Body of pancreas (tissue), 4 donors: Measurements from ENCODE around the gene CHEK1. TPM values are rescaled to one million over a fixed set of nuclear protein-coding genes. Genes with fewer than 3 reads are reported as not detected.
A peak's percentile ranks its signal among the peaks of the same experiment; 100 is the strongest.
"Not testable (repeated sequence)": the region's sequence is repeated elsewhere in the genome, so short reads cannot be mapped to it uniquely, and the experiment has no call there.

ENCODE experiments used
- ATAC-seq: fragments of 150-250 bp; one replicate; pipeline ENCODE4 v1.9.1; 2016
- DNase-seq, 4 donors: peaks; one replicate each; pipeline ENCODE4 v3.0.0-alpha.2; 2019
- H3K27ac ChIP-seq, 4 donors: fragments of 200-600 bp; sonication (generic); 1 replicate in 3 of 4; 2 replicates in 1 of 4; pipeline versions ENCODE4 v1.5.1 to v1.6.1; 2016 to 2019; ENCODE audit warnings: mild to moderate bottlenecking in 1 of 4, mixed read lengths in 1 of 4, moderate library complexity in 1 of 4
- H3K27me3 ChIP-seq, 2 donors: fragments of 200-600 bp; sonication (generic); one replicate each; pipeline ENCODE4 v1.6.0; 2016; ENCODE audit warnings: mild to moderate bottlenecking in 1 of 2
- H3K36me3 ChIP-seq, 2 donors: fragments of 200-600 bp; sonication (generic); replicated peaks in 1 of 2; 2 replicates each; pipeline ENCODE4 v1.5.1; 2016; ENCODE audit warnings: low read depth in 2 of 2; ENCODE audit not compliant: insufficient read depth in 1 of 2
- H3K4me1 ChIP-seq: fragments of 200-600 bp; sonication (generic); one replicate; pipeline ENCODE4 v1.6.0; 2016
- H3K4me3 ChIP-seq, 2 donors: fragments of 200-600 bp; sonication (generic); 1 replicate in 1 of 2; 2 replicates in 1 of 2; pipeline ENCODE4 v1.5.1; 2016 to 2019
- H3K9me3 ChIP-seq, 3 donors: fragments of 200-600 bp; sonication (generic); 1 replicate in 2 of 3; 2 replicates in 1 of 3; pipeline ENCODE4 v1.5.1; 2016
- POLR2A ChIP-seq, 3 donors: fragments of 450-650 bp; IDR thresholded peaks; one replicate each; pipeline ENCODE4 v1.6.1; 2016; ENCODE audit warnings: antibody characterized with exemption in 3 of 3, mild to moderate bottlenecking in 2 of 3
- WGBS, 2 donors: methylation state at CpG; one replicate each; pipeline ENCODE4 v1.1.5; 2017; 5-methylcytosine and 5-hydroxymethylcytosine counted together
- intact Hi-C: fragments of 100-400 bp; cut with DNase I; formaldehyde crosslinking; loops from one replicate; pipeline ENCODE4 v1.15.1; 2023
- total RNA-seq, 2 donors: library from RNA; depleted of rRNA; stranded (reverse); fragments of >200 nt; gene quantifications; one replicate each; pipeline ENCODE4 v1.1.0, GENCODE V29; 2016
- TF ChIP-seq, protein P1 (sequence below), 7 experiments: fragments of 450-650 bp in 4 of 7; fragments of 200-600 bp in 3 of 7; sonication (generic) in 3 of 7; IDR thresholded peaks; one replicate each; pipeline ENCODE4 v1.5.1; 2016 to 2019; ENCODE audit warnings: antibody characterized with exemption in 7 of 7

CHEK1 gene
- total RNA-seq: 1 to 10 TPM in 1 of 2 donors, under 1 TPM in 1; 0.33 to 1.8 TPM

DNA sequence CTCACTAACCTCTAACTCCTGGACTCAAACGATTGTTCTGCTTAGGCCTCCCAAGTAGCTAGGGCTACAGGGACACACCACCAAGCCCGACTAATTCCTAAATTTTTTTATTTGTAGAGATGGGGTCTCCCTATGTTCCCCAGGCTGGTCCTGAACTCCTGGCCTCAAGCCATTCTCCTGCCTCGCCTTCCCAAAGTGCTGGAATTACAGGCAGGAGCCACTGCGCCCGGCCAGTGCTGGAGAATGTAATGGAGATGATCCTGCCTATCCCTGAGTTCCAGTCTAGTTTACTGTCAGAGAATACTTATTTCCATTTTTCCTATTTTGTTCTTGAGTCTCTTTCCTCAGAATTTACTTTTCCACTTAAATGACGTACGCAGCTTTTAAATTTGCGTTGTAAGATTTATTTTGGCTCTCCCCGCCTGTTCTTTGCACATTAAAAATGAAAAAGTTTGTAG is at the start of gene CHEK1:
Gene CHEK1 (plus strand): TSS at position 408 of the 458 bp plus-strand sequence. CDS start 1,606 bp downstream, outside the sequence.
- H3K4me3 ChIP-seq: peak within 1 kb of the TSS; percentile 11 to 53
- no peak for TF ChIP-seq POLR2A (IDR thresholded peaks at IDR 0.05)
- TF ChIP-seq, protein P1, sequence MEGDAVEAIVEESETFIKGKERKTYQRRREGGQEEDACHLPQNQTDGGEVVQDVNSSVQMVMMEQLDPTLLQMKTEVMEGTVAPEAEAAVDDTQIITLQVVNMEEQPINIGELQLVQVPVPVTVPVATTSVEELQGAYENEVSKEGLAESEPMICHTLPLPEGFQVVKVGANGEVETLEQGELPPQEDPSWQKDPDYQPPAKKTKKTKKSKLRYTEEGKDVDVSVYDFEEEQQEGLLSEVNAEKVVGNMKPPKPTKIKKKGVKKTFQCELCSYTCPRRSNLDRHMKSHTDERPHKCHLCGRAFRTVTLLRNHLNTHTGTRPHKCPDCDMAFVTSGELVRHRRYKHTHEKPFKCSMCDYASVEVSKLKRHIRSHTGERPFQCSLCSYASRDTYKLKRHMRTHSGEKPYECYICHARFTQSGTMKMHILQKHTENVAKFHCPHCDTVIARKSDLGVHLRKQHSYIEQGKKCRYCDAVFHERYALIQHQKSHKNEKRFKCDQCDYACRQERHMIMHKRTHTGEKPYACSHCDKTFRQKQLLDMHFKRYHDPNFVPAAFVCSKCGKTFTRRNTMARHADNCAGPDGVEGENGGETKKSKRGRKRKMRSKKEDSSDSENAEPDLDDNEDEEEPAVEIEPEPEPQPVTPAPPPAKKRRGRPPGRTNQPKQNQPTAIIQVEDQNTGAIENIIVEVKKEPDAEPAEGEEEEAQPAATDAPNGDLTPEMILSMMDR (IDR thresholded peaks at IDR 0.05): no peak
- H3K27me3 ChIP-seq: no peaks in the 10 kb centered on the region
- peaks cover 9 to 13% of the 10 kb centered on the region in 2 donors for H3K36me3 ChIP-seq
- H3K9me3 ChIP-seq: no peaks in the 10 kb centered on the region
- 47 to 53% methylated on average over 9 of the region's 9 CpGs for WGBS, 2 donors
- DNase-seq (peak in 2 of 4 donors; percentile 11 to 26), ATAC-seq (no peak)
- H3K27ac ChIP-seq: peak within 1 kb of the TSS; percentile 92 to 99 (median 96)
- intact Hi-C loops: loop anchor here (10.0 kb wide), 1 partner anchor 50 kb away; no protein-coding TSS in a partner anchor
- H3K4me1 ChIP-seq: peaks cover 16% of the 10 kb centered on the region

GRCh38 chr11:125577181-125577580 is 47.8 kb upstream of the CHEK1 start:
- peaks cover 19 to 56% of the 10 kb centered on the region in 2 donors for H3K36me3 ChIP-seq
- H3K27me3 ChIP-seq, ATAC-seq, DNase-seq, H3K4me3 ChIP-seq, H3K27ac ChIP-seq, H3K4me1 ChIP-seq, H3K9me3 ChIP-seq: not testable (repeated sequence)
- intact Hi-C loops: loop anchor here (10.0 kb wide), 1 partner anchor 48 kb away; the partner anchor contains the start of gene CHEK1
- 93 to 96% methylated on average over 13 to 14 of the region's 14 CpGs for WGBS, 2 donors

- ATAC-seq (no peak), DNase-seq (no peak)
- Histone ChIP-seq H3K4me1 (no peaks in the 10 kb centered on the region), H3K27me3 (no peaks in the 10 kb centered on the region), H3K27ac (no peak overlapping the region), H3K36me3 (peaks cover 27 to 67% of the 10 kb centered on the region in 2 donors), H3K9me3 (no peaks in the 10 kb centered on the region), H3K4me3 (no peak overlapping the region)
- TF ChIP-seq, protein P1 (IDR thresholded peaks at IDR 0.05): no peak
- no peak for TF ChIP-seq POLR2A (IDR thresholded peaks at IDR 0.05)
- 93 to 95% methylated on average over 2 of the region's 2 CpGs for WGBS, 2 donors
- intact Hi-C loops: loop anchor here (10.0 kb wide), 1 partner anchor 46 kb away; the partner anchor contains the start of gene CHEK1
Measured at GRCh38 chr11:125578783-125579182, 46.2 kb upstream of the CHEK1 start.

- TF ChIP-seq POLR2A (IDR thresholded peaks at IDR 0.05): no peak
- TF ChIP-seq, protein P1 (IDR thresholded peaks at IDR 0.05): no peak
- Histone ChIP-seq H3K4me1 (no peaks in the 10 kb centered on the region), H3K36me3 (peaks cover 29 to 62% of the 10 kb centered on the region in 2 donors), H3K4me3 (no peak overlapping the region), H3K9me3 (no peaks in the 10 kb centered on the region), H3K27me3 (no peaks in the 10 kb centered on the region), H3K27ac (no peak overlapping the region)
- intact Hi-C loops: loop anchor here (10.0 kb wide), 1 partner anchor 45 kb away; the partner anchor contains the start of gene CHEK1
- ATAC-seq (no peak), DNase-seq (no peak)
- 90 to 94% methylated on average over 5 of the region's 5 CpGs for WGBS, 2 donors
Measured at GRCh38 chr11:125579811-125580210, 45.2 kb upstream of the CHEK1 start.

DNA sequence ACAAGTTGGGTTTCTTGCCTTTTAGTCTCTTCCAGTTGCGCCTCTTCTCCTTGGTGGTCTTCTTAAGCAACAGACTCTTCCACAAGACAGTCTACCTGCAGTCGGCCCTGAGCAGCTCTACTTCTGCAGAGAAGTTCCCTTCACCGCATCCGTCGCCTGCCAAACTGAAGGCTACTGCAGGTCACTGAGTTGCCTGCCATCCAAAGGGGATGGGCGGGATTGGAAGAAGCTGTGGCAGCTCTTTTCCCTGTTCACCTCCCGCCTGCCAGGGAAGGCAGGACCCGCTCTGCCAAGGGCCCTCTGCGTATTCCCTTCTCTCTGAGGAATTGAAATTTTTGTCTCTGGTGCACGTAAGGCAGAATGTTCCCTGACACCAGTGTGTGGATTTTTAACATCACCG is 41.5 kb upstream of the CHEK1 start:
- H3K4me1 ChIP-seq: no peaks in the 10 kb centered on the region
- ATAC-seq (no peak), DNase-seq (no peak)
- peaks cover 21 to 40% of the 10 kb centered on the region in 2 donors for H3K36me3 ChIP-seq
- TF ChIP-seq, protein P1 (IDR thresholded peaks at IDR 0.05): no peak
- no peak for TF ChIP-seq POLR2A (IDR thresholded peaks at IDR 0.05)
- H3K4me3 ChIP-seq: no peak overlapping the region
- H3K27me3 ChIP-seq: no peaks in the 10 kb centered on the region
- intact Hi-C loops: no loop called here
- 90 to 91% methylated on average over 11 of the region's 11 CpGs for WGBS, 2 donors
- H3K27ac ChIP-seq: no peak overlapping the region
- no peaks in the 10 kb centered on the region for H3K9me3 ChIP-seq
